HS-27A (cell line): ENCODE data around the gene NPC1L1.

Experiments
- DNase-seq: peaks from one replicate; pipeline ENCODE4 v3.0.0-alpha.2; 2012; ENCODE audit warnings: low read depth, missing footprints

NPC1L1 gene, protein sequence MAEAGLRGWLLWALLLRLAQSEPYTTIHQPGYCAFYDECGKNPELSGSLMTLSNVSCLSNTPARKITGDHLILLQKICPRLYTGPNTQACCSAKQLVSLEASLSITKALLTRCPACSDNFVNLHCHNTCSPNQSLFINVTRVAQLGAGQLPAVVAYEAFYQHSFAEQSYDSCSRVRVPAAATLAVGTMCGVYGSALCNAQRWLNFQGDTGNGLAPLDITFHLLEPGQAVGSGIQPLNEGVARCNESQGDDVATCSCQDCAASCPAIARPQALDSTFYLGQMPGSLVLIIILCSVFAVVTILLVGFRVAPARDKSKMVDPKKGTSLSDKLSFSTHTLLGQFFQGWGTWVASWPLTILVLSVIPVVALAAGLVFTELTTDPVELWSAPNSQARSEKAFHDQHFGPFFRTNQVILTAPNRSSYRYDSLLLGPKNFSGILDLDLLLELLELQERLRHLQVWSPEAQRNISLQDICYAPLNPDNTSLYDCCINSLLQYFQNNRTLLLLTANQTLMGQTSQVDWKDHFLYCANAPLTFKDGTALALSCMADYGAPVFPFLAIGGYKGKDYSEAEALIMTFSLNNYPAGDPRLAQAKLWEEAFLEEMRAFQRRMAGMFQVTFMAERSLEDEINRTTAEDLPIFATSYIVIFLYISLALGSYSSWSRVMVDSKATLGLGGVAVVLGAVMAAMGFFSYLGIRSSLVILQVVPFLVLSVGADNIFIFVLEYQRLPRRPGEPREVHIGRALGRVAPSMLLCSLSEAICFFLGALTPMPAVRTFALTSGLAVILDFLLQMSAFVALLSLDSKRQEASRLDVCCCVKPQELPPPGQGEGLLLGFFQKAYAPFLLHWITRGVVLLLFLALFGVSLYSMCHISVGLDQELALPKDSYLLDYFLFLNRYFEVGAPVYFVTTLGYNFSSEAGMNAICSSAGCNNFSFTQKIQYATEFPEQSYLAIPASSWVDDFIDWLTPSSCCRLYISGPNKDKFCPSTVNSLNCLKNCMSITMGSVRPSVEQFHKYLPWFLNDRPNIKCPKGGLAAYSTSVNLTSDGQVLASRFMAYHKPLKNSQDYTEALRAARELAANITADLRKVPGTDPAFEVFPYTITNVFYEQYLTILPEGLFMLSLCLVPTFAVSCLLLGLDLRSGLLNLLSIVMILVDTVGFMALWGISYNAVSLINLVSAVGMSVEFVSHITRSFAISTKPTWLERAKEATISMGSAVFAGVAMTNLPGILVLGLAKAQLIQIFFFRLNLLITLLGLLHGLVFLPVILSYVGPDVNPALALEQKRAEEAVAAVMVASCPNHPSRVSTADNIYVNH (N-terminal part only)

DNA sequence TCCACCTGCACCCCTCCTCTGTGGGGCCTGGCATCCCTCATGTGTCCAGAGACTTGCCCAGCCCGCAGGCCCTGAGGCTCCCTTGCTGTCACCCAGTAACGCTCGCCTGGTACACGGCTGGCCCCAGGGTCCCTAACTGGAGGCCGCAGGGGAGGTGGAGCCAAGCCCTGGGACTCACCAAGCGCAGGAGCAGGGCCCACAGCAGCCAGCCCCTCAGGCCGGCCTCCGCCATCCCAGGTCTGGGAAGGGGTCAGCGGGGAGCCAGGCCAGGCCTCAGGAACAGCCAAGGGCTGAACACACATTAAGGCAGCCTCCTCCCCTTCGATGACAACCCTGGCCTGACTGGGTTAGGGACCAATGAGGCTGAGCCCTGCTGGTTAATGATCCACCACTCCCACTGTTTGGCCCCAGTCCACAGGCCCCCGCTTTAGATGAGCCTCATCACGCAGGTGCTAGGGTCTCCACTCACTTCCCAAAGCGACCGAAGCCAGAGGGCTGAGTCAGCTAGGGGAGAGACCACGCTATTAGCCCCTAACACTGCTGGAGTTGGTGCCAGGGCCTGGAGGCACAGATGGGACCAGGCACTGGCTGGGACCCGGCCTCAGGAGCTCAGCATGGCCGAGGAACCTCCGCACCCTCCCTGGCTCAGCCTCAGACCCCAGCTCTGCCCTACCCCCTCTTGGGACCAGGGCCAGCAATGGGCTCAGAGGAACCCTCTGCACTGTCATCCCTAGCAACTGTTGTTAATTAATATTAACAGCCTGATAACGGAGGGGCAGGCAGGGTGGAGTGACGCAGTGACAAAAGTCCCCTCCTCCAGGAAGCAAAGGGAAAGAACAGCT lies at the start of gene NPC1L1:
Gene NPC1L1 (minus strand): TSS at position 303 of the 842 bp plus-strand sequence. CDS start 71 bp downstream, at position 232.
- DNase-seq, result no peak

DNA sequence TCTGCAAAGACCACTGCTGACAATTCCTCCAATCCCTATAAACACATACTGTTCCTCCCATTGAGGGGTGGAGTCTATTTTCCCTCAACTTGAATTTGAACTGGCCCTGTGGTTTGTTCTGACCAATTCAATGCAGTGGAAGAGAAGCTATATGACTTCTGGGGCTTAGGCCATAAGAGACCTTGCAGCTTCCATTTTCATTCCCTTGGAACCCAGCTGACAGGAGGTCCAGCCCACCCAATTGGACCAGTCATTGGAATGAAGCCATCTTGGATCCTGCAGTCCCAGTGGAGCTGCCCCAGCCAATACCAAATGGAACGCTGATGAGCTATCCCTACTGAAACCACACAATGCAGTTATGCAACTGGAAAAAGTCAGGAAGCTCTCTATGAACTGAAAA lies 49.8 kb upstream of the NPC1L1 start:
- no peak for DNase-seq

GRCh38 chr7:44587843-44588711 lies 46.9 kb upstream of the NPC1L1 start:
- no peak for DNase-seq

- DNase-seq, result no peak
Measured at GRCh38 chr7:44583146-44583865, 42.2 kb upstream of the NPC1L1 start.

- peak; percentile 89 for DNase-seq
Measured at GRCh38 chr7:44581879-44582603, 40.9 kb upstream of the NPC1L1 start, which contains the start of gene TMED4. Gene TMED4, minus strand, starts transcription at chr7:44582231. Its CDS starts 25 bp downstream, at chr7:44582206.

DNA sequence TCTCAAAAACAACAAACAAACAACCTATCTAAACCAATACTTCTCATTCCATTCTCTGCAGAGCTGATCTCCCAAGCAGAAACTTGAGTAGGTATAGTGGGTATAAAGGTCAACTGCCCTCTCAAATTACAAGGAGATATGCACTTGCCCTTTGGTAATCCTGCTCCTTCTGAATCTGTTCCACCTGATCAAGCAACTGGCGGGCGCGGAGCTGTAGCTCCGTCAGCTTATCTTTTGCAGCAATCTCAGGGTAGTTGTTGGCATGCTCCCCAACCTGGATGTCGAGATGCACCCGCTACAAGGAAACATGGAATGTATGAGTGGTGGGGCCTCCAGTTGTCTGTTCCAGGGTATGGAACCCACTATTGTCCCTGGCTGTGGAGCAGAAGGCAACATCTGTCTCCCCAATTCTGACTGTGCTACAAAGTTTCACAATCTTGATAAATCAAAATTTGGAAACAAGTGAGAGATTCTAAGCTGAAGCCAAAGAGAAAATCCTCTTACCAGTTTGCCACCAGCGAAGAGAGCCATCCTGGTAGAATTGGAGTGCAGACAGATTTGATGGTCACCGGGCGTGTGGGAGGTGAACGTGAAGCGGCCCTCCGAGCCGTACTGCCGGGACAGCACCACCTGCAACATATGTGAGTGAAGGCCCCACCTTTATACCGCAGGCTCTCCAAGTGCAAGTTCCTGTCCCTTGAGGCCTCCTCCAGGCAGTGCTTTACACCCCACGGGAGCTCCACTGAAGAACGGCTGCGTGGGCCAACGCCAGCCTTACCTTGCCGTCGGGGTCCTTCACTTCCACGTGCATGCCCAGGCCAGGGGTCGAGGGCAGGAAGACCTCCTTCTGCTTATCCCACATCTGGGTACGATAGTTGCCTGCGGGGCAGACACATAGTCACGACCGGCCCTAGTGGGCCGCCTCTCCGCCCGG lies 40.1 kb upstream of the NPC1L1 start:
- DNase-seq, result no peak

DNA sequence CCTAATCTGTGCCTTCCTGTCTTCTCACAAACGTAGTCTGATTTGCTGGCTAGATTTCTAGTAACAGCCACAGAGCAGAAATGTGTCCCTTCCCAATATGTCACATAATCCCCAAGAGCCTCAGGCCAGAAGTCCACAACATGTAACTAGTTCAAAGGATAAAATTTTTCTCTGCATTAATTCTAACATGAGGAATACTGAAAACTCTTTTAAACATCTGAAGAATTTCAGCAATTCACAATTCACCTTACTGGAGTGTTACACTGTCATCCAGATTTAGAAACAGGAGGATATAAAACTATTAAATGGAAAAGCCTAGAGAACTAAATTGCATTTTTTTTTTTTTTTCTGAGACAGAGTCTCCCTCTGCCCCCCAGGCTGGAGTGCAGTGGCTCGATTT lies 35.1 kb upstream of the NPC1L1 start:
- DNase-seq, result no peak

- DNase-seq, result no peak
Measured at GRCh38 chr7:44575054-44575453, 33.9 kb upstream of the NPC1L1 start.

GRCh38 chr7:44574287-44574872 lies 33.2 kb upstream of the NPC1L1 start:
- no peak for DNase-seq

DNA sequence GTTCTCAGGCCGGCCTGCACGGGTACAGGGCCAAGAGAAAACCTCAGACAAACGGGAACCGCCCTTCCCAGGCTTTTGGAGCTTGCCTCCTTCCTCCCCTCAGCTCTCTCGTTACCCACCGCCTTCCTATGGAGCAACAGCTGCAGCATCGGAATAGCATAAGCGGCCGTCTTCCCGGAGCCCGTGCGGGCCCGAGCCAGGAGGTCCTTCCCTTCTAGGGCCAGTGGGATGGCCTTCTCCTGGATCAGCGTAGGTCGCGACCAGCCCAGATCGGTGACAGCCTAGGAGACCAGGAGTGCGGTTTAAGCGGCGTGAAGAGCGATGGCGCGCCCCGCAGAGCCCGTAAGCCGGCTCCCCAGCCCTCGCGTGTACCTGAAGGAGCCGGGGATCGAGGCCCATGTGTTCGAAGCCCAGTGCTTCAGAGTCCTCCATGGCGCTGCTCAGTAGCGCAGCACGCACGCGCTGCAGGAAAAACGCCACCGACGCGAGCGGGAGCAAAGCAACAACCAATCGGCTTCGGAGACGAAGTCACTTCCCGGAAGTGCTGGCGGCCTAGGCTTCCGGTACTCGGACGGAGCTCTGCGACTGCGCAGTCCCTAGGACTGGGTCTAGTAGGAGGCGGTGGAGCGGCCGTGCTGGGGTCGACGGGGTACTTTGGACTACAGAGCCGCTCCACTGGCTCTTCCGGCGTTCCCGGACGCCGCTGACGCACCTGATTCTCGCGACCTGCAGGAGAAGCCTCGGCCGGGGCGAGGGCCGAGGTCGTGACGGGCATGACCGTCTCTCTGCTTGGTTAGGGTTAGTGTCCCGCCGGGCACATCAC lies 32.5 kb upstream of the NPC1L1 start, which contains the start of gene DDX56:
Gene DDX56 (minus strand): TSS at position 445 of the 823 bp plus-strand sequence. CDS start 13 bp downstream, at position 432.
- DNase-seq, result peak; percentile 77

DNA sequence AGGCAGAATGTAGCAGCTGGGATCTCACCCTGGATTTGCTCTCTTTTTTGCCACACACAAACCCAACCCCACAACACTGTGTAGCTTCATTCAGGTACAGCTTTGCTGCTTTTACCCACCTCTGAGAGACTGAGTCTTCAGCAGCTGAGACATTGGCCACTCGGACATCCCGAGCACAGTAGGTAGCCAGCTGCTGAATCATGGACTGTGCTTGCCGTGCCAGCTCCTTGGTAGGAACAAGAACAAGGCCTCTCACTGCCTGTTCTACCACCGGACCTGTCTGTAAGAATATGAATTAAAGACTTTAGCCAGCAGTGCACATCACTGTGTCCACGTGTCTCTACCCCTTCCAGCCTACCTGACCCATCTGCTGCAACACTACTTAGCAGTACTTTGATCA lies 31.6 kb upstream of the NPC1L1 start:
- no peak for DNase-seq

GRCh38 chr7:44569959-44570358 lies 28.8 kb upstream of the NPC1L1 start:
- DNase-seq, result no peak

GRCh38 chr7:44568771-44569560 lies 27.8 kb upstream of the NPC1L1 start:
- no peak for DNase-seq

- DNase-seq, result no peak
Measured at GRCh38 chr7:44567884-44568283, 26.8 kb upstream of the NPC1L1 start.

DNA sequence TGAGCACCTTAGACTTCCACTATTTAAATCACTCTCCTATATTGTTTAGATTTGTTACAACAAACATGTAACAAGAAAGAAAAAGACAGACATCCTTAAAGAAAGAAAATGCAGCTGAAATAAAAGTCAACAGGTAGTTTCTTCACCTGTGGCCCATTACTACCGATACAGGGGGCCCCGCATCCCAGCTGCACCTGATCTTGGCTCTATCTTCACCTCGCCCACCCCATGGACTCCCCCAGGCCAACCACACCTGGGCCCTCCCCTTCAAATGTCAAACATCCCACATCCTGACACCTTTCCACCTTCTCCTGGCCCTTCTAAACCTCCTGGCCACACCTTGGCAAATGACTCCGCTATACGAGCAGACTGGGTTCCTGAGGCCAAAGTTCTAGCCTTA lies 25.6 kb upstream of the NPC1L1 start:
- DNase-seq, result no peak
